Measurements from ENCODE around the gene ARHGEF25. TPM values are rescaled to one million over a fixed set of nuclear protein-coding genes. Genes with fewer than 3 reads are reported as not detected.

ARHGEF25 gene
- total and polyA plus RNA-seq, 2 of the 13 experiments (the other 11 are each of a cell fraction or from before 2014, with no cell fraction given) = 11.5 to 12.5 TPM

GRCh38 chr12:57590864-57591781 lies 20.1 kb upstream of the ARHGEF25 start, which contains the start of gene PIP4K2C (continued):
- TF ChIP-seq, protein P1, sequence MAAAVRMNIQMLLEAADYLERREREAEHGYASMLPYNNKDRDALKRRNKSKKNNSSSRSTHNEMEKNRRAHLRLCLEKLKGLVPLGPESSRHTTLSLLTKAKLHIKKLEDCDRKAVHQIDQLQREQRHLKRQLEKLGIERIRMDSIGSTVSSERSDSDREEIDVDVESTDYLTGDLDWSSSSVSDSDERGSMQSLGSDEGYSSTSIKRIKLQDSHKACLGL (CRISPR knock-in tag; IDR thresholded peaks at IDR 0.05) = peak; percentile 81
- TF ChIP-seq ZNF879 (CRISPR knock-in tag; IDR thresholded peaks at IDR 0.05) (0 out of 2 replicates have a peak, but pooled peaks have one; percentile 38), ZNF232 (CRISPR knock-in tag; IDR thresholded peaks at IDR 0.05; ENCODE audit: borderline replicate concordance) (no peak), FOXA3 (CRISPR knock-in tag; IDR thresholded peaks at IDR 0.05) (0 out of 2 replicates have a peak, but pooled peaks have one; percentile 6), JUND (CRISPR knock-in tag; IDR thresholded peaks at IDR 0.05) (no peak), STAT5B (CRISPR knock-in tag; IDR thresholded peaks at IDR 0.05) (no peak), ZSCAN21 (CRISPR knock-in tag; IDR thresholded peaks at IDR 0.05; ENCODE audit: borderline replicate concordance) (no peak), CCDC6 (CRISPR knock-in tag; IDR thresholded peaks at IDR 0.05) (no peak), MLX (CRISPR knock-in tag; IDR thresholded peaks at IDR 0.05) (no peak), ZNF597 (CRISPR knock-in tag; IDR thresholded peaks at IDR 0.05) (no peak), MTF1 (CRISPR knock-in tag; IDR thresholded peaks at IDR 0.05) (no peak), ZKSCAN1 (IDR thresholded peaks at IDR 0.05; ENCODE audit: low read length) (no peak), JARID2 (CRISPR knock-in tag; IDR thresholded peaks at IDR 0.05; ENCODE audit: insufficient replicate concordance) (no peak), SIX1 (CRISPR knock-in tag; IDR thresholded peaks at IDR 0.05; ENCODE audit: borderline replicate concordance) (no peak), TSC22D2 (CRISPR knock-in tag; IDR thresholded peaks at IDR 0.05; ENCODE audit: borderline replicate concordance) (no peak), ZBTB2 (CRISPR knock-in tag; IDR thresholded peaks at IDR 0.05; ENCODE audit: low read depth) (no peak), ZNF674 (CRISPR knock-in tag; IDR thresholded peaks at IDR 0.05; ENCODE audit: low read depth) (no peak)
- TF ChIP-seq, protein P2, sequence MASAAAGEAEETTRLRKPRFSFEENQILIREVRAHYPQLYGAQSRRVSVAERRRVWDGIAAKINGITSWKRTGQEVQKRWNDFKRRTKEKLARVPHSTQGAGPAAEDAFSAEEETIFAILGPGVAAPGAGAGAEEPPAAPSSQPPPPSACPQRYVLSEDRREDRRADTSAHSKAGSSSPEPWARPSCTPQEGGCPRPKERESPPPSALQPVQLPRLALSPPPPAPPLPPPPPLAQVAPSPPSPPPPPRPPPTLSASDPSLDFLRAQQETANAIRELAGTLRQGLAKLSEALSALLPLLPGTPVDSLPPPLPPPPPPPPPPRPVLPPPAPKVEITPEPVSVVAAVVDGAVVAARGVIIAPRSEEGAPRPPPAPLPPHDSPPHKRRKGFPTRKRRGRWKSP (CRISPR knock-in tag; IDR thresholded peaks at IDR 0.05) = peak; percentile 55; the same call in 1 of the 2 replicates
- TF ChIP-seq, protein P3, sequence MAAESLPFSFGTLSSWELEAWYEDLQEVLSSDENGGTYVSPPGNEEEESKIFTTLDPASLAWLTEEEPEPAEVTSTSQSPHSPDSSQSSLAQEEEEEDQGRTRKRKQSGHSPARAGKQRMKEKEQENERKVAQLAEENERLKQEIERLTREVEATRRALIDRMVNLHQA (CRISPR knock-in tag; IDR thresholded peaks at IDR 0.05) = no peak
- TF ChIP-seq, protein P4, sequence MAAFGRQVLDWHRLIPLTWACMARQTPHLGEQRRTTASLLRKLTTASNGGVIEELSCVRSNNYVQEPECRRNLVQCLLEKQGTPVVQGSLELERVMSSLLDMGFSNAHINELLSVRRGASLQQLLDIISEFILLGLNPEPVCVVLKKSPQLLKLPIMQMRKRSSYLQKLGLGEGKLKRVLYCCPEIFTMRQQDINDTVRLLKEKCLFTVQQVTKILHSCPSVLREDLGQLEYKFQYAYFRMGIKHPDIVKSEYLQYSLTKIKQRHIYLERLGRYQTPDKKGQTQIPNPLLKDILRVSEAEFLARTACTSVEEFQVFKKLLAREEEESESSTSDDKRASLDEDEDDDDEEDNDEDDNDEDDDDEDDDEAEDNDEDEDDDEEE (CRISPR knock-in tag; IDR thresholded peaks at IDR 0.05) = no peak
- TF ChIP-seq, protein P5, sequence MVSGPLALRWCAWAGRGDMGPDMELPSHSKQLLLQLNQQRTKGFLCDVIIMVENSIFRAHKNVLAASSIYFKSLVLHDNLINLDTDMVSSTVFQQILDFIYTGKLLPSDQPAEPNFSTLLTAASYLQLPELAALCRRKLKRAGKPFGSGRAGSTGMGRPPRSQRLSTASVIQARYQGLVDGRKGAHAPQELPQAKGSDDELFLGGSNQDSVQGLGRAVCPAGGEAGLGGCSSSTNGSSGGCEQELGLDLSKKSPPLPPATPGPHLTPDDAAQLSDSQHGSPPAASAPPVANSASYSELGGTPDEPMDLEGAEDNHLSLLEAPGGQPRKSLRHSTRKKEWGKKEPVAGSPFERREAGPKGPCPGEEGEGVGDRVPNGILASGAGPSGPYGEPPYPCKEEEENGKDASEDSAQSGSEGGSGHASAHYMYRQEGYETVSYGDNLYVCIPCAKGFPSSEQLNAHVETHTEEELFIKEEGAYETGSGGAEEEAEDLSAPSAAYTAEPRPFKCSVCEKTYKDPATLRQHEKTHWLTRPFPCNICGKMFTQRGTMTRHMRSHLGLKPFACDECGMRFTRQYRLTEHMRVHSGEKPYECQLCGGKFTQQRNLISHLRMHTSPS (CRISPR knock-in tag; IDR thresholded peaks at IDR 0.05; ENCODE audit: low read depth) = no peak
